K562 (cell line): ENCODE measurements around the gene TNIK. TPM values are rescaled to one million over a fixed set of nuclear protein-coding genes. Genes with fewer than 3 reads are reported as not detected.

Source experiments
- ATAC-seq: fragments of 200-7000 bp; cut with Tn5 transposase; 3 replicates; pipeline ENCODE4 v1.9.1; 2020; ENCODE audit warnings: moderate library complexity
- BruUV-seq: library from RNA; stranded (reverse); fragments of 400-500 nt; replicated peaks from 2 replicates; lab custom pipeline; 2021; lab: Mats Ljungman, UMichigan
- CTCF ChIA-PET: fragments of 300-600 bp; formaldehyde crosslinking; extraction: SDS; loops from one replicate; lab custom pipeline; 2021; ENCODE audit warnings: low intra/inter-chr PET ratio; lab: Yijun Ruan, JAX
- POLR2A ChIA-PET: fragments of 300-600, 350-650 bp; sonication (Branson Sonifier 250); formaldehyde crosslinking; extraction: SDS; loops from one replicate; lab custom pipeline; 2021; ENCODE audit warnings: antibody characterized with exemption, inconsistent platforms; lab: Yijun Ruan, JAX
- DNase-seq, 4 experiments: peaks; one replicate each; pipeline versions ENCODE4 v3.0.0 to v3.0.0-alpha.2; 2011 to 2018; ENCODE audit warnings: low spot score in 3 of 4, mixed read lengths in 3 of 4; ENCODE audit errors: extremely low read depth in 1 of 4
- FAIRE-seq: peaks from 2 replicates; lab custom pipeline; 2011; peaks lifted over from hg19 to GRCh38; lab: Jason Lieb, UNC
- H2AFZ ChIP-seq: 2 replicates; pipeline ENCODE4 v1.6.0; 2011; ENCODE audit warnings: low read depth, low read length, control low read depth, inconsistent platforms
- H3K27ac ChIP-seq: fragments of 200-600 bp; 3 replicates; pipeline ENCODE4 v1.8.0; 2011; ENCODE audit warnings: low read depth, mild to moderate bottlenecking, control low read depth, inconsistent platforms, low read length, moderate library complexity, mixed read lengths; ENCODE audit errors: extremely low read depth
- H3K27me3 ChIP-seq, 2 experiments: fragments of 300-600 bp in 1 of 2; 2 replicates in 1 of 2; 3 replicates in 1 of 2; pipeline versions ENCODE4 v1.6.0 to v1.8.0; 2011; ENCODE audit warnings: inconsistent platforms in 2 of 2, low read length in 2 of 2, mild to moderate bottlenecking in 1 of 2, mixed read lengths in 1 of 2, moderate library complexity in 1 of 2; ENCODE audit not compliant: control insufficient read depth in 2 of 2, insufficient read depth in 2 of 2
- H3K36me3 ChIP-seq: fragments of 300-600 bp; 3 replicates; pipeline ENCODE4 v1.8.0; 2011; ENCODE audit warnings: mild to moderate bottlenecking, low read length, inconsistent platforms; ENCODE audit not compliant: control insufficient read depth, insufficient read depth
- H3K4me1 ChIP-seq, 2 experiments: fragments of 200-600 bp in 1 of 2; replicated peaks in 1 of 2; 2 replicates in 1 of 2; 3 replicates in 1 of 2; pipeline versions ENCODE4 v1.5.1 to v1.8.0; 2011; ENCODE audit warnings: inconsistent platforms in 2 of 2, low read length in 2 of 2, mild to moderate bottlenecking in 1 of 2, mixed read lengths in 1 of 2, moderate library complexity in 1 of 2; ENCODE audit not compliant: control insufficient read depth in 2 of 2, insufficient read depth in 2 of 2
- H3K4me2 ChIP-seq: 2 replicates; pipeline ENCODE4 v1.6.1; 2011; ENCODE audit warnings: low read length, control low read depth, inconsistent platforms, mixed read lengths; ENCODE audit not compliant: insufficient read depth
- H3K4me3 ChIP-seq: fragments of 200-600 bp; sonication (generic), shearing (Covaris generic); 2 replicates; pipeline ENCODE4 v1.5.1; 2016; ENCODE audit warnings: control low read depth, inconsistent platforms
- H3K79me2 ChIP-seq: fragments of 200-600 bp; 3 replicates; pipeline ENCODE4 v1.8.0; 2011; ENCODE audit warnings: low read length, inconsistent platforms; ENCODE audit not compliant: control insufficient read depth, insufficient read depth
- H3K9ac ChIP-seq, 2 experiments: 2 replicates each; pipeline versions ENCODE4 v1.6.0 to v1.6.1; 2011; ENCODE audit warnings: low read depth in 2 of 2, low read length in 2 of 2, control low read depth in 1 of 2, inconsistent platforms in 1 of 2, mild to moderate bottlenecking in 1 of 2, mixed read lengths in 1 of 2; ENCODE audit not compliant: insufficient read depth in 1 of 2
- H3K9me1 ChIP-seq: one replicate; pipeline ENCODE4 v1.6.0; 2011; ENCODE audit warnings: inconsistent platforms, mild to moderate bottlenecking, low read length, moderate library complexity; ENCODE audit not compliant: control insufficient read depth, insufficient read depth
- H3K9me3 ChIP-seq: replicated peaks from 2 replicates; pipeline ENCODE4 v1.5.1; 2011; ENCODE audit warnings: low read depth, low read length, inconsistent platforms; ENCODE audit not compliant: control insufficient read depth, insufficient read depth
- H4K20me1 ChIP-seq: replicated peaks from 2 replicates; pipeline ENCODE4 v1.6.1; 2011; ENCODE audit warnings: low read length, inconsistent platforms, mixed read lengths; ENCODE audit not compliant: control insufficient read depth, insufficient read depth
- KLF13 ChIP-seq: fragments of 450-650 bp; IDR thresholded peaks from 2 replicates; pipeline ENCODE4 v1.6.1; 2016; ENCODE audit warnings: missing genetic modification characterization, low read depth, mild to moderate bottlenecking, missing compliant biosample characterization, moderate library complexity, borderline replicate concordance
- MCM2 ChIP-seq: fragments of 450-650 bp; IDR thresholded peaks from 2 replicates; pipeline ENCODE4 v1.6.1; 2017; ENCODE audit warnings: low read depth, mild to moderate bottlenecking
- MYNN ChIP-seq, 2 experiments: sonication (generic); formaldehyde crosslinking in 1 of 2; IDR thresholded peaks; 2 replicates each; pipeline versions ENCODE4 v1.5.0 to v1.6.1; 2016 to 2020; ENCODE audit warnings: antibody characterized with exemption in 1 of 2, missing genetic modification reagents in 1 of 2
- PCBP2 ChIP-seq: fragments of 200-400 bp; formaldehyde crosslinking; IDR thresholded peaks from 2 replicates; pipeline ENCODE4 v1.6.1; 2018; ENCODE audit warnings: low read length, low read depth, mild to moderate bottlenecking, moderate library complexity; ENCODE audit not compliant: poor library complexity, severe bottlenecking
- PHF21A ChIP-seq: fragments of 450-650 bp; IDR thresholded peaks from 2 replicates; pipeline ENCODE4 v1.6.1; 2017; ENCODE audit warnings: low read depth, borderline replicate concordance
- PREB ChIP-seq: sonication (generic); formaldehyde crosslinking; IDR thresholded peaks from 2 replicates; pipeline ENCODE4 v1.8.1; 2023; ENCODE audit warnings: mild to moderate bottlenecking, missing genetic modification reagents
- RAD51 ChIP-seq: fragments of 450-650 bp; IDR thresholded peaks from 2 replicates; pipeline ENCODE4 v1.7.1; 2016; ENCODE audit warnings: low read depth, mild to moderate bottlenecking, borderline replicate concordance
- ZNF280A ChIP-seq: fragments of 450-650 bp; IDR thresholded peaks from 2 replicates; pipeline ENCODE4 v1.6.1; 2018; ENCODE audit warnings: mild to moderate bottlenecking, low read depth; ENCODE audit not compliant: partially characterized antibody
- WGBS: fragments of 100-300 bp; shearing (Covaris generic); methylation state at CpG from one replicate; pipeline ENCODE4 v1.1.6; 2016; ENCODE audit warnings: low coverage, mixed read lengths; ENCODE audit not compliant: insufficient coverage; ENCODE audit errors: missing lambda C conversion rate; 5-methylcytosine and 5-hydroxymethylcytosine counted together
- in situ Hi-C: fragments of 300-500 bp; cut with MboI; formaldehyde crosslinking; loops from 4 replicates; pipeline ENCODE4 v1.15.0; 2018; ENCODE audit warnings: inconsistent platforms, mixed read lengths
- intact Hi-C: fragments of 100-400 bp; cut with micrococcal nuclease; formaldehyde crosslinking; loops from 2 replicates; pipeline ENCODE4 v1.14.2; 2022
- polyA plus RNA-seq, 8 experiments: library from polyadenylated mRNA; depleted of rRNA in 4 of 8; stranded (reverse) in 5 of 8; unstranded in 3 of 8; fragments of >200 nt; fragmentation: Nextera tagmentation in 2 of 8; fragmentation: Illumina TruSeq in 1 of 8; extraction: Ambion mirVana in 2 of 8; extraction: Trizol in 1 of 8; gene quantifications; 2 replicates each; pipeline versions ENCODE4 v1.2.1 to v1.2.3, GENCODE V29; 2011 to 2014; ENCODE audit warnings: inconsistent platforms in 1 of 8, missing spikeins in 1 of 8
- total RNA-seq, 7 experiments: library from RNA; depleted of rRNA in 6 of 7; stranded (reverse); fragments of >200 nt in 6 of 7; fragmentation: Illumina TruSeq in 2 of 7; extraction: Trizol in 2 of 7; gene quantifications; 2 replicates each; pipeline versions ENCODE4 v1.2.1 to v1.2.3, GENCODE V29; 2011 to 2021; ENCODE audit warnings: low replicate concordance in 1 of 7

The TNIK gene
- total and polyA plus RNA-seq, 9 of the 15 experiments (the other 6 are each of a cell fraction or from before 2014, with no cell fraction given), result 6.6 to 39.0 (median 24.7) TPM

- CTCF ChIA-PET, result no interaction called here
- in situ Hi-C loops, result no loop called here
- H3K9ac ChIP-seq, result no peak overlapping the region
- no peaks in the 10 kb centered on the region for H3K4me1 ChIP-seq
- DNase-seq (no peak), ATAC-seq (no peak)
- no peaks in the 10 kb centered on the region for H3K9me3 ChIP-seq
- no peaks in the 10 kb centered on the region for H3K9me1 ChIP-seq
- peaks cover 7% of the 10 kb centered on the region for H4K20me1 ChIP-seq
- H3K36me3 ChIP-seq, result no peaks in the 10 kb centered on the region
- H3K27me3 ChIP-seq, result no peaks in the 10 kb centered on the region
- POLR2A ChIA-PET, result interaction anchor here (1.2 to 1.6 kb wide), 3 partner anchors 9 to 30 kb away, joined by 3 to 4 read pairs (median 3); no protein-coding TSS in a partner anchor
- no TSS peak for BruUV-seq
- TF ChIP-seq PCBP2, result no peak
- TF ChIP-seq ZNF280A, result no peak
- no peak for TF ChIP-seq RAD51
- no peak for TF ChIP-seq MCM2
- no peak for TF ChIP-seq PHF21A
- TF ChIP-seq PREB (CRISPR knock-in tag), result no peak
- no peak for TF ChIP-seq KLF13 (tag)
- no peak for TF ChIP-seq MYNN (IDR thresholded peaks at IDR 0.05)
- TF ChIP-seq MYNN (CRISPR knock-in tag; IDR thresholded peaks at IDR 0.05), result no peak
- TF ChIP-seq, all 486 proteins: peak for 0
- H3K27ac ChIP-seq, result no peak overlapping the region
- H2AFZ ChIP-seq, result no peak overlapping the region
- intact Hi-C loops, result no loop called here
- no peak for FAIRE-seq
- H3K79me2 ChIP-seq, result peaks cover 53% of the 10 kb centered on the region
- H3K4me2 ChIP-seq, result no peak overlapping the region
- H3K4me3 ChIP-seq, result no peak overlapping the region
- WGBS, result 89% methylated on average over 2 of the region's 2 CpGs
Measured at GRCh38 chr3:171398343-171398742, 61.9 kb downstream of the TNIK start.
